DOHH2 (cell line): Measurements from ENCODE around the gene NCAPG2.

Experiments used
- H3F3A ChIP-seq: fragments of 200-600 bp; sonication (generic), shearing (Covaris generic); 2 replicates; pipeline ENCODE4 v1.6.0; 2016; ENCODE audit warnings: antibody characterized with exemption, mild to moderate bottlenecking; ENCODE audit not compliant: control insufficient read depth, insufficient read depth
- H3K27ac ChIP-seq: fragments of 200-600 bp; sonication (generic); 2 replicates; pipeline ENCODE4 v1.5.1; 2014; ENCODE audit warnings: low read depth, mild to moderate bottlenecking, low read length, moderate library complexity
- H3K27me3 ChIP-seq: fragments of 200-600 bp; sonication (generic); 2 replicates; pipeline ENCODE4 v1.6.1; 2014; ENCODE audit warnings: mild to moderate bottlenecking, low read length, mixed read lengths; ENCODE audit not compliant: control insufficient read depth
- H3K36me3 ChIP-seq: fragments of 200-600 bp; sonication (generic); 2 replicates; pipeline ENCODE4 v1.6.1; 2014; ENCODE audit warnings: mild to moderate bottlenecking, low read length, moderate library complexity, mixed read lengths; ENCODE audit not compliant: control insufficient read depth
- H3K4me1 ChIP-seq: fragments of 200-600 bp; sonication (generic); 2 replicates; pipeline ENCODE4 v1.6.1; 2014; ENCODE audit warnings: mild to moderate bottlenecking, low read length, mixed read lengths; ENCODE audit not compliant: control insufficient read depth
- H3K4me2 ChIP-seq: fragments of 200-600 bp; sonication (generic); 2 replicates; pipeline ENCODE4 v1.6.0; 2014; ENCODE audit warnings: mild to moderate bottlenecking, low read length, moderate library complexity
- H3K4me3 ChIP-seq: fragments of 200-600 bp; sonication (generic); 2 replicates; pipeline ENCODE4 v1.5.1; 2014; ENCODE audit warnings: mild to moderate bottlenecking, low read length, mixed read lengths
- H3K79me2 ChIP-seq: fragments of 200-600 bp; sonication (generic); 2 replicates; pipeline ENCODE4 v1.6.1; 2014; ENCODE audit warnings: mild to moderate bottlenecking, low read length, mixed read lengths; ENCODE audit not compliant: control insufficient read depth
- H3K9me2 ChIP-seq: fragments of 200-600 bp; sonication (generic); replicated peaks from 2 replicates; pipeline ENCODE4 v1.6.1; 2014; ENCODE audit warnings: mild to moderate bottlenecking, low read length, mixed read lengths; ENCODE audit not compliant: control insufficient read depth
- H3K9me3 ChIP-seq: fragments of 200-600 bp; sonication (generic); 2 replicates; pipeline ENCODE4 v1.6.1; 2014; ENCODE audit warnings: antibody characterized with exemption, low read length, mixed read lengths; ENCODE audit not compliant: control insufficient read depth, insufficient read depth
- H4K20me1 ChIP-seq: fragments of 200-600 bp; sonication (generic); 2 replicates; pipeline ENCODE4 v1.6.0; 2014; ENCODE audit warnings: low read depth, mild to moderate bottlenecking, antibody characterized with exemption, low read length, moderate library complexity; ENCODE audit not compliant: control insufficient read depth, insufficient read depth
- EZH2phosphoT487 ChIP-seq: fragments of 200-600 bp; sonication (generic); IDR thresholded peaks from 2 replicates; pipeline ENCODE4 v1.6.1; 2017; ENCODE audit warnings: borderline replicate concordance, mild to moderate bottlenecking, antibody characterized with exemption, low read length, moderate library complexity, mixed read lengths
- TF ChIP-seq, protein P1 (sequence below): fragments of 200-600 bp; sonication (generic); IDR thresholded peaks from one replicate; pipeline ENCODE4 v1.5.1; 2014; ENCODE audit warnings: antibody characterized with exemption, mild to moderate bottlenecking, low read depth, low read length; ENCODE audit not compliant: poor library complexity, severe bottlenecking

The NCAPG2 gene

DNA sequence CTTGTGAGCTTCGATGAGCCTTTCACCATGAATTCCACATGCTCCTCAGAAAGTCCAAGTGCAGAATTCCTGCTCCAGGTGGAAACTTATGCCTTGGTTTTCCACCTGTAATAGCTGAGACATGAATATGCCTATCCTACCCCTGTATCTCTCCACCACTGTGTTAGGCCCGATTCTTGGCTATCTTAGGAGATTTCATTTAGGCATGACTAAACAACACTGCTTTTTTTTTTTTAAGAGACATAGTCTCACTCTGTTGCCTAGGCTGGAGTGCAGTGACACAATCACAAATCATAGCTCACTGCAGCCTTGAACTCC lies 57.2 kb downstream of the NCAPG2 start:
- H3K4me1 ChIP-seq, result no peaks in the 10 kb centered on the region
- no peaks in the 10 kb centered on the region for H3K9me3 ChIP-seq
- TF ChIP-seq, protein P1, sequence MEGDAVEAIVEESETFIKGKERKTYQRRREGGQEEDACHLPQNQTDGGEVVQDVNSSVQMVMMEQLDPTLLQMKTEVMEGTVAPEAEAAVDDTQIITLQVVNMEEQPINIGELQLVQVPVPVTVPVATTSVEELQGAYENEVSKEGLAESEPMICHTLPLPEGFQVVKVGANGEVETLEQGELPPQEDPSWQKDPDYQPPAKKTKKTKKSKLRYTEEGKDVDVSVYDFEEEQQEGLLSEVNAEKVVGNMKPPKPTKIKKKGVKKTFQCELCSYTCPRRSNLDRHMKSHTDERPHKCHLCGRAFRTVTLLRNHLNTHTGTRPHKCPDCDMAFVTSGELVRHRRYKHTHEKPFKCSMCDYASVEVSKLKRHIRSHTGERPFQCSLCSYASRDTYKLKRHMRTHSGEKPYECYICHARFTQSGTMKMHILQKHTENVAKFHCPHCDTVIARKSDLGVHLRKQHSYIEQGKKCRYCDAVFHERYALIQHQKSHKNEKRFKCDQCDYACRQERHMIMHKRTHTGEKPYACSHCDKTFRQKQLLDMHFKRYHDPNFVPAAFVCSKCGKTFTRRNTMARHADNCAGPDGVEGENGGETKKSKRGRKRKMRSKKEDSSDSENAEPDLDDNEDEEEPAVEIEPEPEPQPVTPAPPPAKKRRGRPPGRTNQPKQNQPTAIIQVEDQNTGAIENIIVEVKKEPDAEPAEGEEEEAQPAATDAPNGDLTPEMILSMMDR, result peak; percentile 36
- TF ChIP-seq EZH2phosphoT487, result no peak
- no peaks in the 10 kb centered on the region for H3K27me3 ChIP-seq
- peaks cover 92% of the 10 kb centered on the region for H3K36me3 ChIP-seq
- H3K4me2 ChIP-seq, result no peak overlapping the region
- peaks cover 38% of the 10 kb centered on the region for H3K79me2 ChIP-seq
- H3F3A ChIP-seq, result 0 out of 2 replicates have a peak, but pooled peaks cover 2% of the 10 kb centered on the region
- no peaks in the 10 kb centered on the region for H3K9me2 ChIP-seq
- H3K27ac ChIP-seq, result no peak overlapping the region
- no peak overlapping the region for H3K4me3 ChIP-seq
- no peaks in the 10 kb centered on the region for H4K20me1 ChIP-seq

DNA sequence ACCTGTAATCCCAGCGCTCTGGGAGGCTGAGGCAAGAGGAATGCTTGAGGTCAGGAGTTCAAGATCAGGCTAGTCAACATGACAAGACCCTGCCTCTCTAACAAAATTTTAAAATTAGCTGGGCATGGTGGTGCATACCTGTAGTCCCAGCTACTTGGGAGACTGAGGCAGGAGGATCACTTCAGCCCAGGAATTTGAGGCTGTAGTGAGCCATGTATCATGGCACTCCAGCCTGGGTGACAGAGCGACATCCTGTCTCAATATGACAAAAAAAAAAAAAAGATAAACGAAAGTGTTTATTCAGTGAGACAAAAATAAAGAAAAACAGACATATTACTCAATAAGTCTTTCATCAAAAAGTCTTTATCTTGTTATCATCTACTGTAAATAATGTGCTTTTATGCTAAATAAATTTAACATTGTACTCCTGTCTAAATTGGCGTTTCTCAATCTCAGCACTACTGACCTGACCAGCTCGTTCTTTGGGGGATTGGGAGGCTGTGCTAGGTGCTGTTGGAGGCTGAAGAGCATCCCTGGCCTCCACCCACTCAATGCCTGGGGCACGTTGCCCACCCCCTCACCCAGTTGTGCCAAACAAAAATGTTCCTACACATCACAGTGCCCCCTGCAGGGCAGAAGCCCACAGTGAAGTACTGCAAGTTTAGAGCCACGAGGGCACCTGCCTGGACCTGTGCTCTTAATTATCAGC lies 57.7 kb downstream of the NCAPG2 start:
- no peaks in the 10 kb centered on the region for H3K9me2 ChIP-seq
- 0 out of 2 replicates have a peak, but pooled peaks cover 2% of the 10 kb centered on the region for H3F3A ChIP-seq
- TF ChIP-seq, protein P1, result peak; percentile 99
- TF ChIP-seq EZH2phosphoT487, result no peak
- no peaks in the 10 kb centered on the region for H3K27me3 ChIP-seq
- no peaks in the 10 kb centered on the region for H3K4me1 ChIP-seq
- H3K9me3 ChIP-seq, result no peaks in the 10 kb centered on the region
- no peaks in the 10 kb centered on the region for H4K20me1 ChIP-seq
- H3K27ac ChIP-seq, result no peak overlapping the region
- no peak overlapping the region for H3K4me2 ChIP-seq
- peaks cover 35% of the 10 kb centered on the region for H3K79me2 ChIP-seq
- peaks cover 92% of the 10 kb centered on the region for H3K36me3 ChIP-seq
- no peak overlapping the region for H3K4me3 ChIP-seq

DNA sequence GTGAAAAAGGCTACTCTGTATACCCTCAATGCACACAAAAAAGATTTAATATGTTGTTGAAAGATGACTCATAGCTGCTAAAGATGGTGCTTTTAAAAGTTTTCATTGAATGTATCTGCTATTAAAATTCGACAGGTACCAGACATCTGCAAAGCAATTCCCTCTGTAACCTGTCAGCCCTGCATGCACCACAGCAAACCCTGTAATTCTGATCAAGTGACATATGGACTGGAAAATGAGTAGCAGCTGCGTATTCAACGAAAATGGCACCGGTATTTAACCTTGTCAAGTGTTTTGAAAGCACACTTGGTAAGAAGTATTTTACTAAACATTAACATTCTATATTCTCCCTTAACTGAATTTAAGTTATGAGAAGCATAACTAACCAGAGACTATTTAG lies 58.8 kb downstream of the NCAPG2 start:
- peaks cover 92% of the 10 kb centered on the region for H3K36me3 ChIP-seq

More for the DNA sequence above, 58.8 kb downstream of the NCAPG2 start:
- no peaks in the 10 kb centered on the region for H3K4me1 ChIP-seq
- H4K20me1 ChIP-seq, result no peaks in the 10 kb centered on the region
- TF ChIP-seq, protein P1, result no peak
- TF ChIP-seq EZH2phosphoT487, result no peak
- 0 out of 2 replicates have a peak, but pooled peaks cover 2% of the 10 kb centered on the region for H3F3A ChIP-seq
- H3K9me3 ChIP-seq, result no peaks in the 10 kb centered on the region
- H3K4me3 ChIP-seq, result no peak overlapping the region
- H3K9me2 ChIP-seq, result no peaks in the 10 kb centered on the region
- H3K27ac ChIP-seq, result no peak overlapping the region
- H3K27me3 ChIP-seq, result no peaks in the 10 kb centered on the region
- H3K4me2 ChIP-seq, result no peak overlapping the region
- H3K79me2 ChIP-seq, result peaks cover 32% of the 10 kb centered on the region
